Stimulated activated CD8-positive, alpha-beta memory T cell treated with anti-CD3 and anti-CD28 coated beads, Interleukin-12 subunit alpha, Interleukin-12 subunit beta, amount 100 ng/mL, for 24 hours (primary cell): ENCODE results near the gene RNF169.

Experiments used
- DNase-seq: peaks from one replicate; pipeline ENCODE4 v3.0.0-alpha.2; 2020; ENCODE audit errors: extremely low read depth

RNF169 gene, protein sequence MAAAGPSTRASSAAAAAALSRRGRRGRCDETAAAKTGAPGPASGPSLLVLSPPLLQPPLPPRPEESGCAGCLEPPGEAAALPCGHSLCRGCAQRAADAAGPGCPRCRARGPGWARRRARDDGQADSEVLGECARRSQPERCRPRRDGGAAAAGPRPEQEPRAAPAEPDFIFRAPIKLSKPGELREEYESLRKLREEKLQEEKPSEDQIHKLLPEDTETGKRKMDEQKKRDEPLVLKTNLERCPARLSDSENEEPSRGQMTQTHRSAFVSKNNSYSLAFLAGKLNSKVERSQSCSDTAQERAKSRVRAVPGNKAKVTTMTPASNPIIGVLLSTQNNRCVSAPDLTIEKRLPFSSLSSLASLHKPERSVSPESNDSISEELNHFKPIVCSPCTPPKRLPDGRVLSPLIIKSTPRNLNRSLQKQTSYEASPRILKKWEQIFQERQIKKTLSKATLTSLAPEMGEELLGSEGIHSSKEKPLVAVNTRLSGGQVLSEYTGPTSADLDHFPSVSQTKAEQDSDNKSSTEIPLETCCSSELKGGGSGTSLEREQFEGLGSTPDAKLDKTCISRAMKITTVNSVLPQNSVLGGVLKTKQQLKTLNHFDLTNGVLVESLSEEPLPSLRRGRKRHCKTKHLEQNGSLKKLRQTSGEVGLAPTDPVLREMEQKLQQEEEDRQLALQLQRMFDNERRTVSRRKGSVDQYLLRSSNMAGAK

DNA sequence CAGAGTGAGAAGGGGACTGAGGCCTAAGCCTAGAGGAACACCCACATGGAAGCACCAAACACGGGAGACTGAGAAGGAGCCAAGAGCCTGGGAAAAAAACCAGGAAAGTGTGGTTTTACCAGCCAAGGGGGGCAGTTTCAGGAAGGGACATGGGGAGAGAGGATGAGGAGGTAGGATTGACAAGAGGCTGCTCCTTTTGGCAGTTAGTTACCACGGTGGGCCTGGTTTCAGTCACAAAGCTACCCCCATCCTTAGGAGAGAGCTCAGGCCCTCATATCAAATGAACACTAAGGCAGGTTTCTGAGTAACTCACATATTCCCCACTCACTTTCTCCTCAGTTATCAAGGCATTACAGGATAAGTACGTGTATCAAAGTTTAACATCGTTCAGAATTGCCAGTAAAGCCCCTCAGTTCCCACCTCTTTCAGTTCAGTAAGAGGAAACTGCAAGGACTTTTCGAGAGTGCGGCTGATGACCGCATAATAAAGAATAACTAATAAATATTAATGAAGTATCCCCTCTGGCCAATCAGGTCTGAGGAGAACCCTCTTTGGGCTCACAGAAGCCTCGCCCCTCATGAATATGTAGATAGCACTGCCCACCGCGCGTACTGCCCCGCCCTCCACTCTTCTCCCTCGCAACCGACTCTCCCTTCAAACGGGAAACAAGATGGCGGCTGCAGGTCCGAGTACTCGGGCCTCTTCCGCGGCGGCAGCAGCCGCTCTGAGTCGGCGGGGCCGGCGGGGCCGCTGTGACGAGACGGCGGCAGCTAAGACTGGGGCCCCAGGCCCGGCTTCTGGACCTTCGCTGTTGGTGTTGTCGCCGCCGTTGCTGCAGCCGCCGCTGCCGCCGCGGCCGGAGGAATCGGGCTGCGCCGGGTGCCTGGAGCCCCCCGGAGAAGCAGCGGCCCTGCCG is at the start of gene RNF169:
Gene RNF169 (plus strand): TSS at position 639 of the 916 bp plus-strand sequence. CDS start 32 bp downstream, at position 671.
- peak; percentile 63 for DNase-seq

DNA sequence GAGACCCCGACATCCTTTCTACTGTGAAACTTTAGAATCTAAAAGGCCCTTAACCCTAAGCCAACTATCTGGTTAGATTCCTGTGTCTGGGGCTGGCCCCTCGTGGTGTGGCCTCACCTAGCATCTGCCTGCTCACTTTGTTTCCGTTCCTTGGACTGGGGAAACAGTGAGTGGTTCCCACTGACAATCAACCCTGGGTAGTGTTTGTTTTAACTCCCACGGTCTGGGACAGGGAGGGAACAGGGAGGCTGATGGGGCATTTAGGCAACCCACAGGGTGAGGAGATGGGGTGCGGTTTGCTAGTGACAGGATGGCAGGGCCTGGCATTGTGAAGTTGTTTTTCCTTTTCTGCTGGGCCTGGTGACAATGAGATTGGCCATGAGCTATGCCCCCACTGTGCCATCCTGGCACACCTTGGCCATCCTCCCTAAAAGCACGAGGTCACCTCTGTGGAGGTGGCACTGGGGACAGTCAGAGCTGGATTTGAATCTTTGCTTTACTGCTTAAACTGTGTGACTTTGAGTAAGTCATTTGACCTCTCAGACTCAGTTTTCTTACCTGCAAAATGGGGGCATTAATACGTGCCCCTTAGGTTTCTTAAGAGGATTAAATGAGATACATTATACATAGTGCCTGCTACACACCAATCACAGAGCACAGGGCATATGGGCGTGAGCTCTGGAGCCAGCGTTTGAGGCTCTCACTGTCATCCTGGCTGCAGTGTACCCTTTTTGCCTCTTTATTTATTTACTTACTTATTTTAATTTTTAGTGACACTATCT is 48.8 kb upstream of the RNF169 start:
- no peak for DNase-seq

DNA sequence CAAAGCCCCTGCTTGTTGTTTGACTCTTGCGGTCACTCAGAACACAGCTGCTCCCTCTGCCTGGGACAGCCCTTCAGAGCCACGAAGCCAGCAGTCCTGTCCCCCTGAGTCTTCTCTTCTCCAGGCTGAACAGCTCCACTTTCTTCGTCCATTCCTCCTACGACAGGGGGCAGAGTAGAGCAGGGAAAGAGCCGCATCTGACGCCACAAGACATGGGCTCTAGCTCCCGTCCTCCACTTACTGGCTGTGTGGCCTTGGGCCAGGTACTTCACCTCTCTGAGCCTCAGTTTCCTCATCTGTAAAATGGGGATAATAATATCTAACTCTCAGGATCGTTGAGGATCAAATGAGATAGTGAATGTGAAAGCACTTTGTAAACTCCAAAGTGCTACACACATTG is 47.3 kb upstream of the RNF169 start:
- no peak for DNase-seq

DNA sequence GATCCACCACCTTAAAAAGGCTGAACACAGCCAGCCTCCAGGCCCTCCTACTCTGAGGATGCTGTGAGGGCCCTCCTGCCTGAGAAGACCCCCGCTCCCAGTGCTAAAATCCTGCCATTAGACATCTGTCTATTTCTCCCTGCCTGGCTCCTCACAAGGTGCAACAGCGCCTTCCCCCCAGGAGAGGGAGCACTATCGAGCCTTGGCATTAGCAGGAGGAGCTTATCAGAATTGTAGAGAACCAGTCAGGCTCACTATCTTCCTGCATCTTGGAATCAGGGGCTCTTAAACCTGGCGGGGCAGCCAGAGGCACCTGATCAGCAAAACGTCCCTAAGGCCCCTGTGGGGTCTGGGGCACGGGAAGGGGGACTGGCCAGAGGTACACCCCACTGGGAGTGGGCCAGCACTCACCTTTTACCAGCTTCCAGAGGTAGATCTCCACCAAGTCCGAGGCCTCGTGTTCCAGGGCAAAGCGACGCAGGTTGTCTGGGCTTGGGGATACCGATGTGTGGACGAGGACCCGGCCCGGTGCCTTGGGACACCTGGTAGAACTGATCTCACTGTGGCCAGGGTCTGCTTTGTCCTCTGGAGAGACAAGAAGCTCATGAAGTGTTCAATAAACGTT is 46.2 kb upstream of the RNF169 start:
- DNase-seq = no peak

DNA sequence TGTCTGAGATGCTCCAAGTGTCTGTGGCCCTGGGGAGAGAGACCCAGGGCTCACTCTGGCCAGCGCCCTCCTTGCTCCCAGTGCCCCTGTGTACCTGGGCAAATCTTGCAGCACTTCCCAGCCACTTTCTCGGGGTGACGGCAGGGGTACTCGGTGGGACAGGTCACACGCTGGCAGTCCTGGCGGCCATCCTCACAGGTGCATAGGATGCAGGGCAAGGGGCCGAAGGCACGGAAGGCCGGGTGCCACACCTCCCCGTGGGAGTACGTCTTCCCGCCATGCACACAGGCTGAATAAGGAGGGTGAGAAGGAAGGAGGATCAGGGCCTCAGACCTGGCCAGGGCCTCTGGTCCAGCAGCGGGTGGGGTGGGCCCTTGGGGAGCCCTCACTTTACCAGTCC is 45.4 kb upstream of the RNF169 start:
- no peak for DNase-seq

DNA sequence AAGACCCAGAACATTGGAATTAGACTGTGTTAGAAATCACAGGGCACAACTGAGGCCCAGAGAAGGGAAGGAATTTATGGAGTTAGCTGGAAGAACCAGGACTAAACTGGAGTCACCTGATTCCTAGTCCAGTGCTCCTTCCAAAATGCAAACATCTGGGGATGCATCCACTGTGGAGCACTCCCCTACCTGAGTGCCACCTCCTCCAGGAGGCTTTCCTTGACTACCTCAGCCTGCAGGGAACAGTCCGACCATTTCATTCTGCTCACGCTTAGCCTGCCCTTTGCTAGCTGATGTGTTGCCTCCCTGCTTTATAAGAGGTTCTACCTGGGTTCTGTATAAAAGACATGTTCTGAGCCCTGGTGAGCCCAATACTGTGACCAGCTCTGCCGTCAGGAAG is 41.5 kb upstream of the RNF169 start:
- DNase-seq = no peak

DNA sequence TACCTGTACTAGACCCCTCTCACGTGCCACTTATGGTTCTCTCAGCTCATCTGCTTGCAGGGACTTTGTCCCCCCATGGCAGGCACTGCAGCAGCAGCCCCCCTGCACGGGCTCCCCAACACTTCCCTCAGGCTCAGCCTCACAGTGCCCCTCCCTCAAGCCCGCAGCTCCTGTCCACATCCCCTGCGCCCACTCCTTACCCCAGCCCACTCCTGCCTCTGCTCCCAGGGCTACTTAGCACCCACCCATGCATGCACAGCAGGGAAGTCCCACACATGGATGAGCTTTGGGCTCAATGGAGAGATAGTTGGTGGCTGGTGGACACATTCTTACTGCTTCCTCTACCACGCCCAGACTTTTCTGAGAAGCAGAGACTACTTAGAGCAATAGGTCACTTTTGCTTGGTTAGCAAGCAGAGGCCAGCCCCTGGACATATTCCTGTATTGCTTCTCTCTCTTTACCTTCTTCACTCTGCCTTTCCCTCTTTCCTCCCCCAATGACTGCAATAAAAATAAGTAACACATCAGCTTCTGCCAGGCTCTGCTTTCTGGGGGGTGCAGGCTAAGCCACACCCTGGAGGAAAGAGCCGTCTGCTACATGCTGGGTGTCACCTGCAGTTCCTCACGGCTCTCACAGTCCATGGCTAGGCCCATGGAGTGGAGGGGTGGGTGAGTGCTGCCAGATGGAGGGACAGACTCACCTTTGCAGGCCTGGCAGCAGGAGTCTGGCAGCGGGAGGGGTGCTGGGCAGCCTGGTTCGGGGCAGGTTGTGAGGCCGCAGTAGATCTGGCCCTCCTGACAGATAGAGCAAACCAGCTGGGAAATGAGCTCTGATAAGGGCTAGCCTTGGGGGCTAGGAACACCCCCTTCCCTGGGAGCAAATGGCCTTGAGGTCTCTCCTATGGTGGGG is 40.8 kb upstream of the RNF169 start:
- DNase-seq = no peak

DNA sequence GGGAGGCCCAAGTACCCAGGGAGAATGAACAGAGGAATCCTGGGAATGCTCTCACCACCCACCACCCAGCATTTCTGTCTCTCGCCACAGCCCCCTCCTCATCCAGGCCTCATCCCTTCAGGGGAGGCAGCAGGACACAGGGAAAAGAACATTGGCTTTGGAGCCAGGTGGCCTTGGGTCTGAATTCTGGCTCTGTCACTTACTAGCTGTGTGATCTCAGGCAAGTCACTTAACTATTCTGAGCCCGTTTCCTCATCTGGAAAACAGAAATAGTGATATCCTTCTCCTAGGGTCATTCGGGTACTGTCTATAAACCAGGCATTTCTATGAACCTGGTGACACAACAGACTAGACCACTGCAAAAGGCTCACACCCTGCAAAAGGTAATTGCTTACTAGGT is 39.5 kb upstream of the RNF169 start:
- DNase-seq = no peak

DNA sequence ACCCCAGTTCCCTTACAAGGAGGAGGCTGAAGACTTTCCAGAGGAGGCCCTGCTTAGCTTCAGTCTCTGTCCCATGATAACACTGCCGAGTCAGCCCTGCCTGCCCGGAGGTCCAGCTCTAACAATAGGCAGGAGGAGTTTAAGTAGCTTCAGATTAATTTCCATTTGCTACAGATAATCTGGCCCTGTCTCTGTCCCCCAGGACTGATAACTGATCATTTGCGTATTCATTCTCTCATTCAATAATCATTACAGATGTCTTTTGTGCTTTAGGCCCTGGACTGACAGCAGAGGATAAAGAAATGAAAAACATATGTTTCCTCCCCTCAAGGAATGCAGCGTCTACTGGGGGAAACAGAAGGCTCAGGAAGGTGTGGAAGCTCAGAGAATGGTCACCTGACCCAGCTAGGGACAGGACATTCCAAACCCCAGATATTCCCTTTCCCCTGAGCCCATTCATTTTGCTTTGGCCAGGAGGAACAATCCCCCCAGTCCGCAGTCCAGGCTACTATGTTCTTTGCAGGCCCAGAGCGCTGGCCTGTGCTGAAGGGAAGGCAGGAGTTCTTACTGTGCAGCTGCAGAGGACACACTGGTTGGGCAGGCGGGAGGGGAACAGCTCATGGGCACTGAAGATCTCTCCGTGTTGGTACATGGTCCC is 38.2 kb upstream of the RNF169 start:
- no peak for DNase-seq

DNA sequence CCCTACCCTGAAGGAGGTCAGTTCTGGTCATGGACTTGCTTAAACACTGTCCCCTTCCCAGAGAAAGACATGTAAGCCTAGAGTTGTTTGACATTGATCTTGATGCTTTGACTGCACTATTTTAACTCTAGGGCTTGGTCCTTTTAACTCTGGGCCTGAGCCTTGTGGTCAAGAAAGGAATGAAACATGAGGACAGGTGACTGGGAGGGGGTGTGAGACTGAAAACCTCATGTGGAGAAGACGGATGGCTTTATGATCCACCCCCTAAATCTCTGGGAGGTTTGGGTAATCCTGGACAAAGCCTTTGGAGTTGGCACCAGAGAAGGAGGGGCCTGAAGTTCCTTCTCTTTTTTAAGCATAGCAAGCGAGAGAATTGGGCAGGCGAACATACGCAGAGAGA is 35.0 kb upstream of the RNF169 start:
- DNase-seq = no peak

DNA sequence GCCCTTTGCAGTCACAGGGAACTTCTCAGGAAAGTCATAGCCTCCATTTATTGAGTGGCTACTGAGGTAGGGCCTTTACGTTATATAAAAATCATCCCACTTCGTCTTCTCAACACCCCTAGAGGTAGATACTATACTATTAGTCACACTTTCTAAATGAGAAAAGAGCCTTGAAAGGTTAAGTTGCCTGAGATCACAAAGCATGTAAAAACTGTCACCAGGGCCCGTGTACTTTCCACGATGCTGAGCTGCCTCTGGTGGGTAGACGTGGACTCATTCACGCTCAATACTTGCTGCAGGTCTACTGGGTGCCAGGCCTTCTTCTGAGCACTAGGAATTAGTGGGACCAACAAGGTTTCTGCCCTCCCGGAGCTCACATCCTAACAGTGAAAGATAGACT is 33.7 kb upstream of the RNF169 start:
- DNase-seq = no peak

DNA sequence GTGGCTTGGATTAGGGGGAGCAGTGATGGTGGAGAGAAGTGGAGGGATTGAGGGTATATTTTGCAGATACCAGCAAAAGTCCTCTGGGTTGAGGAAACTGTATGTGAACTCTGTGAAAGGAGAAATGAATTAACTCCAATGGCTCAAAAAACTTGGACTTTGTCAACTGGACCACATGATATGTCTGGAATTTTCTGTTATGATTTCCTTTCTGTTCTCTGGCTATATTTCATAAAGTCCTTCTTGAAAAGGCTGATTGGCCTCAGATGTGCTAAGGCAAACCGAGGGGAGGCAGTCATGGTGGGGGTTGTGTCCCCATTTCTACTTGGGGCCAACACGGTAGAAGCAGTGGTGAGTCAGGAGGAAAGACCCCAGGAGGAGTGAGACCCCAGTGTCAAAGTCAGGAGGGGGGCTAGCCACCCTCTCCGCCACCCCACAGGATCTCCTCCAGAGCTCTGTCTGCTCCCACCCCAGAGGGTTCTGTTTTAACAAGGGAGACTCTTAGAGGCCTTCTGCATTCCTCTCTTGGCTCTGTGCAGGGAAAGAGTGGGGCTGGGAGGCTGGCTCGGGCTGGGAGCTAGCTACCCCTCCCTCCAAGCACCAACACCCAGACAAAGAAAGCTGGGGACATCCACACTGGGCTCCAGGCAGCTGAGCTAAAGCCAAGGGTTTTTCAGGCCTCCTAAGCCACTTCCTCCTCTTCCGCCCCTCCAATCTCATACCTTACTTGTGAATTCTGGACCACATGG is 31.3 kb upstream of the RNF169 start:
- DNase-seq = no peak

DNA sequence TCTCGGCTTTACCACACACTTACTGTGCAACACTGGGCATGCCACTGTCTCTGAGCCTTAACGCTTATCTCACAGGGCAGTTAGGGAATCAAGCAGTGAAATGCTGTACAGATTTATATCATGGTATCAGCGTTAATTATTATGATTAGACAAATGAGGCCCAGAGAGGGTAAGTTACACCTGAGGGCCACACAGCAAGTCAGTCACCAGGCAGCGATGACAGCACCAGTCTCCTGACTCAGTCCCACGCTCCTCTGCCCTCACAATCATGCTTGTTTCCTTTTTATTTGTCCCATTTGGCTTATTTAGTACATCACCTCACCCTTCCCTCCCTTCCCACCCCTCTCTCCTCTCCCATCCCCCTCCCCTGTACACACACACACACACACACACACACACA is 29.6 kb upstream of the RNF169 start:
- no peak for DNase-seq

DNA sequence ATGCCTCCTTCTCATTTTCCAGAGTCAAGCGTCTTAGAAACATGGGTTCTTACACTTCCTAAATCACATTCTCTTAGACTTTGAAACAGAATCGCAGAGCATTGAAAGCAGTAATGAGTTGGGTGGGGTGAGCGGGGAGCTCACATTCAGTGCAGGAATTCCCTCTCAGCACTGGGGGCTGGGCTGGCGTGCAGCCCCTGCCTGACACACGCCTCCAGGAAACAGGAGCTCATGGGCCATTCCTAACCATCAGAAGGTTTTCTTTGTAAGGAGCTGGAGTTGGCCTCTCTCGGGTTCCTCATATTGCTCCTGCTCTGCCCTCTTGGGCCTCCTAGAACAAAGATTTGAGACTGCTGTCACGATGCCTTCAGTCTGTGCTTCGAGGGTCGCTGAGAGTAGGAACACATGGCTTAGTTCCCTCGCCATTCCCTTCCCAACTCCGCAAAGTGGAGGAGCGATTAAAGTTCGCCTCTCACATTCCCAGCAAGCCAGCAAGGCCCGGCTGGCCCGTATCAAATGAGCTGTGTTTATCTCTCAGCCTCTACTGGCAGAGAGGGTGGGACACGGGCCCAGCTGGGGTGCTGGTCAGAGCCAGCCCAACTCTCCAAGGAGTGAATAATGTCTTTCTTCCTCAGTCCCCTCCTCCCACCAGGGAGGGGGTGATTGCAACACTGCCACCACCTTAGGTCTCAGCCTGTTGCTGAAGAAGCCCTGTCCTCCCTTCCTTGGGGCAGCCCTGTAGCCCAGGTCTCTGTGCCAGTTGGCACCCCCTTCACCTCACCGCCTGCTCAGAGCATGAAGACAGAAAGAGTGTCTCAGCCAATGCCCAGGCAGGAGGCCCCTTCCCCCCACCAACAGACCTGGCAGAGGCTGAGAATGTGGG is 27.8 kb upstream of the RNF169 start:
- DNase-seq = no peak

DNA sequence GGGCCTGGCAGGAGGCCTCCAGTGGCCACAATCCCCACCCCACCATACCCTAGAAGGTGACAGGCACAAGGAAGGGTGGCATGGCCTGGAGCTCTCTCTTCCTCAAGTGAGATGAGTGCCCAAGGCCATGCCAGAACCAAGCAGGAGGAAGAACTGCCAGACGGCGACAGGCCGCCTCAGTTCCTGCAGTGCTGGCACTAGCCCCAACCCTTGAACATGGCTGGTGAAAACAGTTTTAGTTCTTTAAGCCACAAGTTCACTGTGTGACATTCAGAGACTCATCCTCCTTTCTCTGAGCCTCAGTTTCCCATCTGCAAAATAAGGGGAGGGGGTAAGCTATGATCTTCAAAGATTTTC is 27.2 kb upstream of the RNF169 start:
- DNase-seq = no peak

DNA sequence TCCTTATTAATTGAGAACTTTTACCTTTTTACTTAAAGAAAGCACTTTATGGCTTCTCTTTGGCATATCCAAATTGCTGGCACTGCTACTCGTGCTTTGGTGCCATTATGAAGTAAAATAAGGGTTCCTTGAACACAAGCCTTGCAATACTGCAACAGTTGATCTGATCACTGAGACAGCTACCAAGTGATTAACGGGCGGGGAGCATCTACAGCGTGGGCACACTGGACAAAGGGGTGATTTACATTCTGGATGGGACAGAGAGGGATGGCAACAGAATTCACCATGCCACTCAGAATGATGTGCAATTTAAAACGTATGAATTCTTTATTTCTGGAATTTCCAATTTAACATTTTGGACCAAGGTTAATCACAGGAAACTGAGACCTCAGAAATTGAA is 25.1 kb upstream of the RNF169 start:
- no peak for DNase-seq

DNA sequence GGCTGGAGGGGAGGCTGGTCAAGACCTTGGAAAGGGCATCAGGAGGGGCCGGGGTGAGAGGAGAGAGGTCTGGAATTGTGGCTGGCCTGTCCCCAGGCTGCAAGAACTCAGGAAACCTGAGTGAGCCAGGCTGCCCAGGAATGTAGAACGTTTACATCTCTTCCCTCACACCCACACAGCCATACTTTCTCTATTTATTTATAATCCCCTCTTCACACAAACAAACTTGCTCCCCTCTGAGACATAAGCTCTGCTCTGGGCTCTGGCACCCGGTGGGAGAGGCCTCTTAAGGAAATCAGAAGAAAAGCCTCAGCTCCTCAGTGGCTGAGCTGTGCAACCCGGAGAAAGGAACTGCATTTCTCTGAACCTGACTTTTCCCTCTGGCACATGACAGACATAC is 22.9 kb upstream of the RNF169 start:
- DNase-seq = no peak
